HG02588 (cell line): ENCODE data around the gene CERS3.

Experiments
- ATAC-seq: cut with Tn5 transposase; IDR thresholded peaks from one replicate; pipeline ENCODE4 v1.9.1; 2021; ENCODE audit warnings: mild to moderate bottlenecking, moderate library complexity; ENCODE audit not compliant: unreplicated experiment

Gene CERS3

GRCh38 chr15:100528833-100529428 is at the start of gene CERS3:
Gene CERS3, minus strand, starts transcription at chr15:100528950. Its CDS starts 27,101 bp downstream, at chr15:100501849.
- ATAC-seq = no peak

DNA sequence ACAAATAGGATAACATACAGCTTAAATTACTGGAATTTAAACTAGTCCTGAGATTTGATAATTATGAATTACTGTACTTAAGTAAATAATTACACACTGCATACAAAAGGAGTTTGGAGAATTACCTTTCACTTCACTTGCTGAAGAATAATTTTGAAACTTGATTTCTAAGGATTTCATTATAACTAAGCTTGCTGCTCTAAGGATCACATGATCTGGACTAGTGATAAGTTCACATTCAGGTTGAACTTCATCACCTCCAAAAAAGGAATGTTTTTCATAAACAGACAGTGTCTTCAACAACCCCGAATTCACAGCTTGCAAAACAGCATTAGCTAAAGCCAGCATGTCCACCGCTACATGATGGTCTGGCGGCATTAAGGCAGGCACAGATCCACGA is 44.8 kb upstream of the CERS3 start:
- ATAC-seq = no peak

- ATAC-seq = no peak
These were observed 43.7 kb upstream of the CERS3 start for GRCh38 chr15:100572362-100572983.

DNA sequence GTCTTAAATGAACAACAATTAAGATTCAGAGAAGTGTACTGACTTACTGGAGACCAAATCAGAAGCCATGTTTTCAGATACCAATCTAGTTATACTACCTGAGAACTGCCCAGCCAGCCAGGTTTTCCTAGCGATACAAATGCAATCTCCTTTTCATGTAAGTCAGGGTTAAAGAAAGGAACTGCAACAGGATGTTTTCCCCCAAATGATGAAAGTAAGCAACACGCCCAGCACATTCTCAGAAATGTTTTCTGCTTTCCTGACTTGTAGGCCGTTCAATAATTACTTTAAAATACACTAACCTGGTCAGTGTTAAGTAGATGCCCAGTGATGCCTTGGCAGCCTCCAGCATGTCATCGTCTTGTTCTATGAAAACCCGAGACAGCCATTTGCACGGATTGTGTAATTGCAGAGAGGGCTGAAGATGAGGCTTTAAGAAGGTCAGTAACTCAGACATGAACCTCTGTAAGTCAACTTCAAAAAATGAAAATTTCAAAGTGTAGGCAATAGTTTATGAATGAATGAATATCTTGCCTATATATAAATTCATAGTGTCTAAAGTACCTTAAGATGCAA is 42.9 kb upstream of the CERS3 start:
- no peak for ATAC-seq

- ATAC-seq = no peak
These were observed 42.1 kb upstream of the CERS3 start for GRCh38 chr15:100570735-100571313.

GRCh38 chr15:100570275-100570674 is 41.5 kb upstream of the CERS3 start:
- ATAC-seq = no peak

DNA sequence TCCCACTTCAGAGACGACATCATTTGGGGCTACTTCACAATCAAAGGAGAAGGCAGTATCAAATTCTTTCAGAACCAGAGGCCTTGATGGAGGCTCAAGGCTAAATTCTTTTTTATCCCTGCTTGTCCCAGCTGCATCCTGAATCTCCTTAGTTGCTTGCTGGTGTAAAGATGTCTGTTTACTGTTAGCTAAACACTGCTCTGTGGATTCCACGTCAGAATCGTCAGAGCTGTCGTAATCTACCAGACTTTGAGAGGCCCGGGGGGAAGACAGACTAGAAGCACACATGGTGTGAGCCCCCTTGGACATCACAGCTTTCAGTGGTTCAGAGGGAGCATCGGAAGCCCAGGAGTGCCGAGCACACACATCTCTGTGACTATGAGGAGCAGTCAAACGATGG is 40.6 kb upstream of the CERS3 start:
- ATAC-seq = no peak

GRCh38 chr15:100566850-100567628 is 38.3 kb upstream of the CERS3 start:
- ATAC-seq = no peak

- ATAC-seq = no peak
These were observed 36.8 kb upstream of the CERS3 start for GRCh38 chr15:100565591-100565990.

DNA sequence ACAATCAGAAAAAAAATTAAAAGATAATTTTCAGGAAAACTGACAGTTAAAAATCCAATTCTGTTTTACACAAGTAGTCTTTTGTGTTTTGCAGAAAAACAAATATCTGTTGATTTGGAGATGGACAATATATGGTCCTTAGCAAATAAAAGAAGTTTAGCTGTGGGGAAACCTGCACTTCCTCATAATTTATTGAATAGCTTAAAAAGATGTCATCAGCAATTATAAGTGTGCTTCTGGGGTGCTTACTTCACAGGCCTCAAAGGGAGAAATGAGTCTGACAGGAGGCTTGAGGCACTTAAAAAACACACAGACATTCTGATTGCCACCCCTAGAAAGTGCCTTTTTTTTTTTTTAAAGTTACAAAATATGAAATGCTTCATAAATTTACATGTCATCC is 31.6 kb upstream of the CERS3 start:
- no peak for ATAC-seq

GRCh38 chr15:100559330-100559729 is 30.6 kb upstream of the CERS3 start:
- no peak for ATAC-seq

- no peak for ATAC-seq
These were observed 30.1 kb upstream of the CERS3 start for GRCh38 chr15:100558771-100559254.

- ATAC-seq = no peak
These were observed 24.7 kb upstream of the CERS3 start for GRCh38 chr15:100553468-100553867.

DNA sequence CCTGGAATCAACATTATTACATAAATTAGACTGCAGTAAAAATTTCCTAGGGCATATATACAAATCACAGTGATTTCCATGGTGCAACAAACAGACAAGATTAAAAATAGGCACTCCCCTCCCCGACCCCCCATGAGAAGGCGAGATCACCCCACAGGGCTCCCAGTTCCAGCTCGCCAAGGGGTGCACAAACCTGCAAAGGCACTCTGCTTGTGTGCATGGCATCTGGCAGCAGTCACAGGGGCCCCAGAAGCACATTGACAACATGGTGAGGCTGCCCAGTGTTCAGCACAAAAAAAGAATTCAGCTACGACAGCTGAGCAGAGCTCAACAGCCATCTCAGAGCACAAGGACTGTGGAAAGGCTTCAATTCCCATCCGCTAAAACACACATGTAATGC is 19.2 kb upstream of the CERS3 start:
- no peak for ATAC-seq

DNA sequence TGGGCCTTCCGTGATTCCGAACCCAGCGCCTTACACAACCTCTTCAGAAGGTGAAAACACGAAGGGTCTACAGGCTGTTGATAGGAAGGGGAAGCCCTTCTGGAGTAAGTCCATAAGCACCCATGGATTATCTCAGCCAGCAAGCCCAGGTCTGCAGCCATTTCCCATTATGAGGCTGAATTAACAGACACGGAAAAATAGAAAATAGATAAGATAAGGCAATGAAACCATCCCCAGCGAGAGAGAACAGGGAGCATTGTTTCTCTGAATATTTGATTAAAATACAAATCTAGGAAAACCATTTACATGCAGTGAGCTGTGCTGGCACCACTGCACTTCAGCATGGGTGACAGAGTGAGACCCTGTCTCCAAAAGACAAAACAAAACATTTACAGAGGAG is 16.2 kb upstream of the CERS3 start:
- ATAC-seq = no peak

DNA sequence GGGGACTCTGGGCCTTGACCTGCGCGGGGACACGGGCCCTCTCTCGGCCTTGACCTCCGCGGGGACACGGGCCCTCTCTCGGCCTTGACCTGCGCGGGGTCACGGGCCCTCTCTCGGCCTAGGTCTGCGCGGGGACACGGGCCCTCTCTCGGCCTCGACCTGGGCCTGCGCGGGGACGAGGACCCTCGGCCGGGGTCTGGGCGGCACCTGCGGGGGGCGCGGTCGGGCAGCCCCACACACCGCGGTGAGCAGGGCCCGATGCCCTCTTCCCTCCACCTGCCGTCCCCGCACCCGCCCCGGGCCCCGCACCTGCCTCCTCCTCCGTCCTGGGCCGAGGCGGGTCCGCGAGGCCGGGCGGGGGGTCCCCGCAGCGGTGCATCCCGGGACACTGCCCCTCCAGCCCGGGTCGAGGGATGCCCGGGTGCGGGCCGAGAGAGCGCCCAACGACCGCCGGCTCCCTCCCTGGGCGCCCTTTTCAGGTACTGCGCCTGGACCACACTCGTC is 15.6 kb upstream of the CERS3 start:
- ATAC-seq = no peak

DNA sequence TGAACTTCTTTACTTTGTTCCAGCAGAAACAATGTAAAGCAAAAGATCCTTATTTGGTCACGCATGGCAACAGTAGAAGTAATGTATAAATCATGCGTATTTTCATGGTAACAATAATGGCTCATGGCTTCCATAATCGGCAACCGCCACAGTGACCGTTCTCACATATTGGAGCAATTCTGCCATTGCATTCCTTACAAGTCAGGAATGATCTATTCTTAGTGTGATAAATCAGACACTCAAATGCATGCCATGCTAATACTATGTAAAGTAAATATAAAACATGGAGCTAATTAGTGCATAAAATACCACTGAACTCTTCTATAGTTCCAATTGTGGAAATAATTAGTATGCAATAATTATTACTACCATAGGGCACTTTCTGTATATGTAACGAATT is 13.5 kb upstream of the CERS3 start:
- no peak for ATAC-seq

DNA sequence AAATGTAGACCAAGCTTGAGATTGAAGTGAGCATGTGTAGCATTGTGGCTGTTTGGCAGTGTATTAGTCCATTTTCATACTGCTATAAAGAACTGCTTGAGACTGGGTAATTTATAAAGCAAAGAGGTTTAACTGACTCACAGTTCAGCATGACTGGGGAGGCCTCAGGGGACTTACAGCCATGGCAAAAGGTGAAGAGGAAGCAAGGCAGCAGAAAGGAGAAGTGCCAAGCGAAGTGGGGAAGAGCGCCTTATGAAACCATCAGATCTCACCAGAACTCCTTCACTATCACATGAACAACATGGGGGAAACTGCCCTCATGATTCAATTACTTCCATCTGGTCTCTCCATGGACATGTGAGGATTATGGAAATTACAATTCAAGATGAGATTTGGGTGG is 8.6 kb upstream of the CERS3 start:
- no peak for ATAC-seq

DNA sequence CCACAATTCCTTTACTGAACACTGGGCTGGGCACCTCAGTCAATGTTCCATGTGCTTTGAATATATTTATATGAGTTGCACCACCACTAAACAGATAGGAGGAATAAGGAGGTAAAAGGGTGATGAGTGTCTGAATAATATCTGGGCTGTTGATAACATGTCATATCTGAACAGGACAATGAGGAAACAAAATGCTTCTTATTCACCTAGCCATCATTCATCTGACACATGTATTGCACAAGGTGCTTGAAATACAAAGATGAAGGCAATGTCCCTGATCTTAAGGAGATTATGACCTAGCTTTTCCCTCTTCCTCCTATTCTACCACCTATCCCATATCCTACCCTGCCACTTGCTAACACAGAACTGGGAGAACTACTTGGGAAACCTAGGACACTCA is 8.0 kb upstream of the CERS3 start:
- no peak for ATAC-seq

- ATAC-seq = no peak
These were observed 5.1 kb upstream of the CERS3 start for GRCh38 chr15:100533886-100534285.

- no peak for ATAC-seq
These were observed 3.1 kb upstream of the CERS3 start for GRCh38 chr15:100531823-100532327.
